Epithelial cell of alveolus of lung (primary cell): ENCODE data around the gene CD96. TPM values are rescaled to one million over a fixed set of nuclear protein-coding genes. Genes with fewer than 3 reads are reported as not detected.

ENCODE experiments used
- total RNA-seq: library from RNA; depleted of rRNA; stranded (reverse); fragments of >200 nt; gene quantifications from 2 replicates; pipeline ENCODE4 v1.2.1, GENCODE V29; 2015

The CD96 gene, protein sequence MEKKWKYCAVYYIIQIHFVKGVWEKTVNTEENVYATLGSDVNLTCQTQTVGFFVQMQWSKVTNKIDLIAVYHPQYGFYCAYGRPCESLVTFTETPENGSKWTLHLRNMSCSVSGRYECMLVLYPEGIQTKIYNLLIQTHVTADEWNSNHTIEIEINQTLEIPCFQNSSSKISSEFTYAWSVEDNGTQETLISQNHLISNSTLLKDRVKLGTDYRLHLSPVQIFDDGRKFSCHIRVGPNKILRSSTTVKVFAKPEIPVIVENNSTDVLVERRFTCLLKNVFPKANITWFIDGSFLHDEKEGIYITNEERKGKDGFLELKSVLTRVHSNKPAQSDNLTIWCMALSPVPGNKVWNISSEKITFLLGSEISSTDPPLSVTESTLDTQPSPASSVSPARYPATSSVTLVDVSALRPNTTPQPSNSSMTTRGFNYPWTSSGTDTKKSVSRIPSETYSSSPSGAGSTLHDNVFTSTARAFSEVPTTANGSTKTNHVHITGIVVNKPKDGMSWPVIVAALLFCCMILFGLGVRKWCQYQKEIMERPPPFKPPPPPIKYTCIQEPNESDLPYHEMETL
- 0.13 TPM in 1 of 2 replicates, not detected in the other for total RNA-seq

DNA sequence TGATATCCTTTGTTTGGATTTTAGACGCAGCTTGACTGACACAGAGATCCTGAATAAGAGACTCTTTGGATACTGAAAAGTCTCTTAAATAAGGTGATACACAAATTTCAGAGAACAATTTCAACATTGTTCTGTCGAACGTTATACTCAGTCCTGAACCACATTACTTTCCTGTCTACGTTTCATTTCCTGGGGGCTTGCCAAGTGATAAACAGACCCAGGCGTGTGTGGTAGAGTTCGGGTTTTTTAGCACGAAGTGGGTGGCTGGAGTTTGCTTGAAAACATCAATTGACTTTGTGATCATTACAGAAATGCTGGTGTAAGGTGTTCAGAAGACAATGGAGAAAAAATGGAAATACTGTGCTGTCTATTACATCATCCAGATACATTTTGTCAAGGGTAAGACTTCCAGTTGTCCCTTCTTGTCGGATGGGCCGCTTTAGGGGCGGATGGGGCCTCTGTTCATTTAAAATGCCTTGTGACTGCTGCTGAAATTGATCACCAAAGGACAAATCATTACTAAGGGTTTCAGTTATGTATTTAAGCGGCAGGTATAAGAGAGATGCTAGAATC, at the start of gene CD96:
Gene CD96, plus strand, starts transcription at position 287 of the 573 bp plus-strand sequence. Its CDS starts 52 bp downstream, at position 339.

DNA sequence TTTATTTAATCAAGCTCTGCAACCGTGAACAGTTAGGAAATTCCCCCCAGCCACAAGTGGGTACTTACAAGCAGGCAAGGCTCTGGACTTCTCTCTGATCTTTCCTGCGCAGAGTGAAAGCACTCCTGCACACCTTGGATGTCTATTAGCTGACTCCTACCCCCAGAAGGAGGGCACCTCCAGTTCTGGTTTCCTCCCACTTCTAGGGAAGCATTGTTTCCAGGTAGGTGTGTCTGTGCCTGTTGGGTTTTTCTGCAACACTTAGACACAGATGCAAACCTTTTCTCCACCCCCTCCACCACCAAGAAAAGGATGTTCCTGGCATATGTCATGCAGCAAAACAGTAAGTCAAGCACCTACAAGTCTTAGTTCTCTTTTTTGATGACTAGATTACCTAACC, 53.2 kb downstream of the CD96 start, which contains the start of gene ZBED2:
Gene ZBED2, minus strand, starts transcription at position 115 of the 400 bp plus-strand sequence. CDS start 1,145 bp downstream, outside the sequence.

Other genes starting within 250 kb of the CD96 start
- gene ZBED2, start 53.1 kb downstream of the CD96 start, total RNA-seq, result 0.39 TPM in 1 of 2 replicates, not detected in the other
- 0.08 and 0.52 TPM in 2 replicates for gene PLCXD2, start 132.5 kb downstream of the CD96 start, total RNA-seq